ENCODE measurements around the gene PLA2G2A.
"Not testable (repeated sequence)": the region's sequence is repeated elsewhere in the genome, so short reads cannot be mapped to it uniquely, and the experiment has no call there.

Gene PLA2G2A

GRCh38 chr1:19988267-19989006, 9.0 kb upstream of the PLA2G2A start:
- no peaks in the 10 kb centered on the region for H3K36me3 ChIP-seq
- peak overlapping the region in 6 of 11 experiments; percentile 1 to 68 (median 48); a peak in 10 of 22 replicates for H3K4me2 ChIP-seq
- no peak for TF ChIP-seq Cebpa-rat (IDR thresholded peaks at IDR 0.05)
- no peak overlapping the region for H3K4me3 ChIP-seq
- H3K4me1 ChIP-seq, result peaks cover 4 to 26% (median 17%) of the 10 kb centered on the region in 10 experiments; a peak in 14 of 20 replicates
- H3K27ac ChIP-seq, result peak overlapping the region in 2 of 11 experiments; percentile 42 to 44; a peak in 4 of 22 replicates
- H3K9me3 ChIP-seq (replicated peaks in 1 of 11), result peaks cover 3 to 18% (median 11%) of the 10 kb centered on the region in 11 experiments; a peak in 15 of 22 replicates
- no peaks in the 10 kb centered on the region for H3K27me3 ChIP-seq
- H4K20me1 ChIP-seq, result no peaks in the 10 kb centered on the region
- H3K9ac ChIP-seq, result no peak overlapping the region

DNA sequence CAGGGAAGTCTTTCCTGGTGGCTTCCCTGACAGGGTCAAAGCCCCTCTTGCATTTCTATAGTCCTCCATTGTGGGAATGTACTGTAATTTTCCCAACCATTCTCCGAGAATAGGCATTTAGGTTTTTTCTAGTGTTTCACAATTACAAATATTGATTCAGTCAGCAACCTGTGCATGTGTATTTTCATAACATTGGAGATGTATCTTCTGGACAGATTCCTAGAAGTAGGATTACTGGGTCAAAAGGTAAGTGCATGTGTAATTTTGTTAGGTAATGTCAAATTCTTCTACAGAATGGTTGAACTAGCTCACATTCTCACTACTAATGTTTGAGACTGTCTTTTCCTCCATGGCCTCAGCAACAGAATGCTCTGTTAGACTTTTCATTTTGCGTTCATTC, 8.3 kb upstream of the PLA2G2A start:
- H3K27ac ChIP-seq, result no peak overlapping the region
- H3K4me3 ChIP-seq, result no peak overlapping the region
- H3K4me2 ChIP-seq, result peak overlapping the region in 4 of 11 experiments; percentile 36 to 68 (median 53); a peak in 6 of 22 replicates
- peaks cover 4 to 26% (median 17%) of the 10 kb centered on the region in 10 experiments; a peak in 14 of 20 replicates for H3K4me1 ChIP-seq
- peaks cover 3 to 18% (median 11%) of the 10 kb centered on the region in 11 experiments; a peak in 15 of 22 replicates for H3K9me3 ChIP-seq (replicated peaks in 1 of 11)
- no peak overlapping the region for H3K9ac ChIP-seq
- no peaks in the 10 kb centered on the region for H3K27me3 ChIP-seq
- H4K20me1 ChIP-seq, result no peaks in the 10 kb centered on the region
- H3K36me3 ChIP-seq, result no peaks in the 10 kb centered on the region
- TF ChIP-seq Cebpa-rat (IDR thresholded peaks at IDR 0.05), result no peak

DNA sequence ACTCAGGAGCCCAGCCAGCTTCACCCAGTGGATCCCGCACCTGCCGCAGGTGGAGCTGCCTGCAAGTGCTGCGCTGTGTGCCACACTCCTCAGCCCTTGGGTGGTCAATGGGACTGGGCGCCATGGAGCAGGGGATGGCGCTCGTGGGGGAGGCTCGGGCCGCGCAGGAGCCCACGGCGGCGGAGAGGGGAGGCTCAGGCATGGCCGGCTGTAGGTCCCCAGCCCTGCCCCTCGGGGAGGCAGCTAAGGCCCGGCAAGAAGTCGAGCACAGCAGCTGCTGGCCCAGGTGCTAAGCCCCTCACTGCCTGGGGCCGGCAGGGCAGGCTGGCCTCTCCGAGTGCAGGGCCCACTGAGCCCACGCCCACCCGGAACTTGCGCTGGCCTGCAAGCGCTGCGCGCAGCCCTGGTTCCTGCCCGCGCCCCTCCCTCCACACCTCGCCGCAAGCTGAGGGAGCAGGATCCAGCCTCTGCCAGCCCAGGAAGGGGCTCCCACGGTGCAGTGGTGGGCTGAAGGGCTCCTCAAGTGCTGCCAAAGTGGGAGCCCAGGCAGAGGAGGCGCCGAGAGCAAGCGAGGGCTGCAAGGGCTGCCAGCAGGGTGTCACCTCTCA, 5.1 kb upstream of the PLA2G2A start:
- not testable (repeated sequence) for H3K4me2 ChIP-seq, H4K20me1 ChIP-seq, H3K4me3 ChIP-seq, H3K9ac ChIP-seq, H3K36me3 ChIP-seq, H3K27me3 ChIP-seq, H3K27ac ChIP-seq
- Histone ChIP-seq H3K4me1 (peaks cover 3 to 24% (median 16%) of the 10 kb centered on the region in 10 experiments; a peak in 17 of 20 replicates), H3K9me3 (replicated peaks in 1 of 11) (peaks cover 3 to 18% (median 11%) of the 10 kb centered on the region in 11 experiments; a peak in 15 of 22 replicates)

DNA sequence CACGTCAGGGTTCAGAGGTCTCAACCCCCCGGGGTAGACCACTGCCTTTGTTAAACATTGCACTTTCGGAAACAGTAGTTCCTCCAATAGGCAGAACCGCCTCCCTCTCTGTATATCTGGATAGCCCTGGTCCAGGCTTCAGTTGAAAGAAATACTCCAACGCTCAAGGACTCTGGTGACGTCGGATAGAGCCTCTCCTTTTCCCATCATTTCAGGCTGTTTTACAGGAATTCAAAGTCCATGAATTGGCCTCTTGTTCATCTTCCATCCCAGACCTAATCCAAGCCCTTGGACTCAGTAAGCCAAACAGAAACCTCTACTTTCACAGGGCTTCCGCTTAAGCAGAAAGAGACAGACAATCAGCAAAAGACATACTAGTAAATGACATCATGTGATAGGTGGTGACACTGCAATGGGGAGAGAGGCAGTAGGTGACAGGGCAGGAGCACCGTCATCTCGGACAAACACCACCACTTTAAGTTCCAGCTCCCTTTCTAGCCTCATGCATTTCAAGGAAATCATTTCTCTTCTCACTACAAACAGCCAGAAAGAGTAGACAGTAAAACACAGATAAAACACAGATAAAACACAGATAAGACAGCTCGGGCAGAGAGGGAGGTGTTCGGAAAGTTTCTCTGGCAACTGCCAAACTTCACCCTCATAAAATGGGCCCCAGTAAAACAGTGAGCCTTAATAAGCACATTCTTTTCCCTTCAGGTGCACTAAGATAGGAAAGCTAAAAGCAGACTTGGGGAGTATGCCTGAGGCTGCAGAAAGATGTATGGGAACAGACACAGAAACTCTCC, 2.3 kb upstream of the PLA2G2A start:
- H3K36me3 ChIP-seq, result no peaks in the 10 kb centered on the region
- peaks cover 3 to 18% (median 11%) of the 10 kb centered on the region in 11 experiments; a peak in 15 of 22 replicates for H3K9me3 ChIP-seq (replicated peaks in 1 of 11)
- peaks cover 0 to 19% (median 5%) of the 10 kb centered on the region in 10 experiments; a peak in 9 of 20 replicates for H3K4me1 ChIP-seq
- no peak overlapping the region for H3K4me3 ChIP-seq
- no peak overlapping the region for H3K27ac ChIP-seq
- no peak overlapping the region for H3K9ac ChIP-seq
- H4K20me1 ChIP-seq, result no peaks in the 10 kb centered on the region
- H3K4me2 ChIP-seq, result peak overlapping the region in 7 of 11 experiments; percentile 6 to 41 (median 32); a peak in 8 of 22 replicates
- TF ChIP-seq Cebpa-rat (IDR thresholded peaks at IDR 0.05), result no peak
- peaks cover 0 to 8% (median 0%) of the 10 kb centered on the region in 11 experiments; a peak in 4 of 22 replicates for H3K27me3 ChIP-seq

GRCh38 chr1:19981170-19981506, 1.7 kb upstream of the PLA2G2A start:
- no peak overlapping the region for H3K9ac ChIP-seq
- no peaks in the 10 kb centered on the region for H3K36me3 ChIP-seq
- peaks cover 0 to 19% (median 5%) of the 10 kb centered on the region in 10 experiments; a peak in 9 of 20 replicates for H3K4me1 ChIP-seq
- no peaks in the 10 kb centered on the region for H4K20me1 ChIP-seq
- no peak overlapping the region for H3K27ac ChIP-seq
- no peak for TF ChIP-seq Cebpa-rat (IDR thresholded peaks at IDR 0.05)
- H3K4me3 ChIP-seq, result no peak overlapping the region
- peaks cover 3 to 18% (median 11%) of the 10 kb centered on the region in 11 experiments; a peak in 15 of 22 replicates for H3K9me3 ChIP-seq (replicated peaks in 1 of 11)
- peaks cover 0 to 8% (median 0%) of the 10 kb centered on the region in 11 experiments; a peak in 4 of 22 replicates for H3K27me3 ChIP-seq
- H3K4me2 ChIP-seq, result peak overlapping the region in 7 of 11 experiments; percentile 6 to 41 (median 32); a peak in 11 of 22 replicates

DNA sequence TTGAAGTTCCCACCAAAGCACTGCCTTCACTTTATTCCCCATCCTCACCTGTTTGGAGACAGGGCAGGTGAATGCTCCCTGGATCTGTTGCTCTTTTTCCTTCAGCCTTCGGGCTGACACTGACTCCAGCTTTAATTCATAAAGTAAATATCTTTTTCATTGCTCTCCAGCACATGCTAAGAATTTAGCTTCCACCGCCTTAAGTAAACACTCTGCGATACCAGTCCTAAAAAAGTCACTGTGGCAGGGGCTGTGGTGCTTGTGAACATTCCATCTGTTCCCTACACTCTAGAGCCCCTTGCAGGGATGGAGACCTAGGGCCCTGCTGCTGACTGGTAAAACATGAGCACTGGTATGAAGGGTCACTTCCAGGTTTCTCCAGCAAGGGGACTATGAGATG, 896 bp upstream of the PLA2G2A start:
- peaks cover 0 to 19% (median 5%) of the 10 kb centered on the region in 10 experiments; a peak in 9 of 20 replicates for H3K4me1 ChIP-seq
- no peaks in the 10 kb centered on the region for H3K36me3 ChIP-seq
- no peak overlapping the region for H3K9ac ChIP-seq
- no peaks in the 10 kb centered on the region for H4K20me1 ChIP-seq
- TF ChIP-seq Cebpa-rat (IDR thresholded peaks at IDR 0.05), result no peak
- peak overlapping the region in 7 of 11 experiments; percentile 6 to 41 (median 32); a peak in 7 of 22 replicates for H3K4me2 ChIP-seq
- no peak overlapping the region for H3K27ac ChIP-seq
- H3K9me3 ChIP-seq (replicated peaks in 1 of 11), result peaks cover 3 to 15% (median 11%) of the 10 kb centered on the region in 11 experiments; a peak in 15 of 22 replicates
- no peak overlapping the region for H3K4me3 ChIP-seq
- H3K27me3 ChIP-seq, result peaks cover 0 to 8% (median 0%) of the 10 kb centered on the region in 11 experiments; a peak in 4 of 22 replicates

DNA sequence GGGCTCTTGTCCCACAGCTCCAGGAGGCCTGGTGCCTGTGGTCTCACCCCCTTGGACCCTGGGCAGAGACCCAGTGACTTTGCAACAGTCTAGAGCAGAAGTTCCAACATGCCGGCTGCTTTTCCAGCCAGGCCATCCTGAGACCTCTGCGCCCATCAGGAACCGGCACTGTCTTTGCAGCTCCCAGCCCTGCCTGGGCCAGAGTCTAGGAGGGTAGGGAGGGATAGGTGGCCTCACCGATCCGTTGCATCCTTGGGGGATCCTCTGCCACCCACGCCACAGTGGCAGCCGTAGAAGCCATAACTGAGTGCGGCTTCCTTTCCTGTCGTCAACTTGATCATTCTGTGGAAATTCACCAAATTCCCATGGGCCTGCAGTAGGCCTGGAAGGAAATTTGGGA, 1.3 kb downstream of the PLA2G2A start:
- H3K4me2 ChIP-seq, result peak overlapping the region in 5 of 11 experiments; percentile 4 to 22 (median 18); a peak in 4 of 22 replicates
- H3K27ac ChIP-seq, result no peak overlapping the region
- no peaks in the 10 kb centered on the region for H3K9me3 ChIP-seq (replicated peaks in 1 of 11)
- H3K4me1 ChIP-seq, result peaks cover 0 to 19% (median 5%) of the 10 kb centered on the region in 10 experiments; a peak in 9 of 20 replicates
- H3K27me3 ChIP-seq, result peaks cover 0 to 8% (median 0%) of the 10 kb centered on the region in 11 experiments; a peak in 4 of 22 replicates
- no peak overlapping the region for H3K4me3 ChIP-seq
- no peak overlapping the region for H3K9ac ChIP-seq
- H3K36me3 ChIP-seq, result no peaks in the 10 kb centered on the region
- TF ChIP-seq Cebpa-rat (IDR thresholded peaks at IDR 0.05), result no peak
- no peaks in the 10 kb centered on the region for H4K20me1 ChIP-seq

DNA sequence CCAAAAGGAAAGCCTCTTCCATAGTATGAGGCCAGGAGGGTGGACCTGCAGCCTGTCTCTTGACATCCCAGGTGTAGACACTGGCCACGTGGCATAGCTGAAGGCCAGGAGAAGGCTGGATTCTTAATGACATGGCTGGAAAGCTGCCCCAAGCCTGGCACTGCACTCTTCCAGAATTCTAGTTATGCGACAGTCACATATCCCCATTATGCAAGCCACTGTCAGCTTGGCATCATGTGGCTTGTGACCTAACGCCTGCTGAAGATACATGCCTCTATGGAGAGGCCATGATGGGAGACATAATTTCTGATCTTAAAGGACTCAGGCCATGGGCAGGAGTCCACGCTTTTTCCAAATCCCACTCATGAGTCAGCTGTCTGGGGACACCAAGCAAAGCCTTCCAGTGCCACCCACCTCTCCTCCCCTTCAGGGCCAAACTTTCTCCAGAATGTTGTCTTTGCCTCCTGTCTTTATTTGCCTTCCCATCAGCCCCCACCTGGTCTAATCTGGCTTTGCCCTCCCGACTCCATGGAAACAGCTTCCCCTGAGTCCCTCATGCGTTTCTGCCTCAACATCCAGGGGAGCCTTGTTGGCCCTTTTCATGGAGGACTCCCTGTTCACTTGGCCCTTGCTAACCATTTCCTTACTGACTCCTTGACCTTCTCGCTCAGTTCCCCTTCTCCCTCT, 3.0 kb downstream of the PLA2G2A start:
- no peaks in the 10 kb centered on the region for H3K9me3 ChIP-seq (replicated peaks in 1 of 11)
- no peaks in the 10 kb centered on the region for H4K20me1 ChIP-seq
- H3K36me3 ChIP-seq, result no peaks in the 10 kb centered on the region
- H3K27me3 ChIP-seq, result peaks cover 0 to 8% (median 0%) of the 10 kb centered on the region in 11 experiments; a peak in 4 of 22 replicates
- H3K4me1 ChIP-seq, result peaks cover 0 to 19% (median 5%) of the 10 kb centered on the region in 10 experiments; a peak in 9 of 20 replicates
- TF ChIP-seq Cebpa-rat (IDR thresholded peaks at IDR 0.05), result no peak
- H3K9ac ChIP-seq, result no peak overlapping the region
- H3K27ac ChIP-seq, result no peak overlapping the region
- no peak overlapping the region for H3K4me3 ChIP-seq
- H3K4me2 ChIP-seq, result no peak overlapping the region

All from BLaER1 treated with 17β-estradiol and CSF1 and Interleukin-3, amounts not matched to agents 10 nM and 100 nM (cell line).